HG03280 (cell line): ENCODE results near the gene DDR2.
"Not testable (repeated sequence)": the region's sequence is repeated elsewhere in the genome, so short reads cannot be mapped to it uniquely, and the experiment has no call there.

Experiments
- ATAC-seq: cut with Tn5 transposase; IDR thresholded peaks from one replicate; pipeline ENCODE4 v1.9.1; 2021; ENCODE audit warnings: mild to moderate bottlenecking, moderate library complexity; ENCODE audit not compliant: unreplicated experiment

DDR2 gene

GRCh38 chr1:162632217-162632666, at the start of gene DDR2:
DDR2 (plus strand) TSS chr1:162632464; CDS start chr1:162719064, 86,600 bp downstream.
- no peak for ATAC-seq

GRCh38 chr1:162582901-162583300, 49.4 kb upstream of the DDR2 start:
- not testable (repeated sequence) for ATAC-seq

GRCh38 chr1:162585101-162585500, 47.2 kb upstream of the DDR2 start:
- ATAC-seq: not testable (repeated sequence)

- ATAC-seq: no peak
Measured at GRCh38 chr1:162587347-162587746, 44.9 kb upstream of the DDR2 start.

- no peak for ATAC-seq
Measured at GRCh38 chr1:162587761-162588260, 44.5 kb upstream of the DDR2 start.

GRCh38 chr1:162590101-162590500, 42.2 kb upstream of the DDR2 start:
- no peak for ATAC-seq

GRCh38 chr1:162590686-162591085, 41.6 kb upstream of the DDR2 start:
- ATAC-seq: no peak

GRCh38 chr1:162596514-162597170, 35.6 kb upstream of the DDR2 start:
- ATAC-seq: no peak

- no peak for ATAC-seq
Measured at GRCh38 chr1:162599451-162599850, 32.8 kb upstream of the DDR2 start.

- not testable (repeated sequence) for ATAC-seq
Measured at GRCh38 chr1:162603117-162603516, 29.1 kb upstream of the DDR2 start.

GRCh38 chr1:162605225-162605927, 26.9 kb upstream of the DDR2 start:
- no peak for ATAC-seq

- ATAC-seq: no peak
Measured at GRCh38 chr1:162609306-162609705, 23.0 kb upstream of the DDR2 start.

- no peak for ATAC-seq
Measured at GRCh38 chr1:162612606-162613400, 19.5 kb upstream of the DDR2 start.

GRCh38 chr1:162616848-162617247, 15.4 kb upstream of the DDR2 start:
- no peak for ATAC-seq

GRCh38 chr1:162617513-162617912, 14.8 kb upstream of the DDR2 start:
- ATAC-seq: no peak

- no peak for ATAC-seq
Measured at GRCh38 chr1:162619076-162619475, 13.2 kb upstream of the DDR2 start.

- no peak for ATAC-seq
Measured at GRCh38 chr1:162621256-162621655, 11.0 kb upstream of the DDR2 start.

- no peak for ATAC-seq
Measured at GRCh38 chr1:162625679-162626078, 6.6 kb upstream of the DDR2 start.

GRCh38 chr1:162626094-162626493, 6.2 kb upstream of the DDR2 start:
- no peak for ATAC-seq

GRCh38 chr1:162626761-162627160, 5.5 kb upstream of the DDR2 start:
- no peak for ATAC-seq

GRCh38 chr1:162627662-162628296, 4.5 kb upstream of the DDR2 start:
- no peak for ATAC-seq
